ENCODE results near the gene XCL1. TPM values are rescaled to one million over a fixed set of nuclear protein-coding genes. Genes with fewer than 3 reads are reported as not detected.

Gene XCL1
- total RNA-seq, 1 donor from 2014 or later: not detected

DNA sequence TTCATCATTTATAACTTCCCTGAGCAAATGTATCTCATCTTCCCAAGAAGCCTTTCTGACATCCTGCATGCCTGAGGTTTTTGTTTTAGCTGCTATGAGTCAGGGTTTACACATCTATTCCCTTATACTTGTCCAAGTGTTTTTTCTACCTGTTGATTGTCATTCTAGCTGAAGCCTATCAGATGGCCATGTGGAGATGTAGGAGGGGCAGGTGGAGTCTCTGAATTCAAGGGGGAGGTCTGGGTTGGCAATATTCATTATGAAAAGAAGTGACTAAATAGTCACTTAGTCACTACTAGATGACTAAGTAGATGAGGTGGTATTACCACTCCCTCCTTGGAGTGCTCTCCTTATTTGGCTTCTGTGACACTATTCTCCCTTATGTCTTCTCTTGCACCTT, 52.4 kb downstream of the XCL1 start:
- Histone ChIP-seq H3K9me3 (no peaks in the 10 kb centered on the region), H3K27me3 (no peaks in the 10 kb centered on the region), H3K4me3 (no peak overlapping the region), H3K4me1 (no peaks in the 10 kb centered on the region), H3K27ac (no peak overlapping the region), H3K36me3 (no peaks in the 10 kb centered on the region)
- no peak for DNase-seq (ENCODE audit: extremely low spot score in 2 of 2)
- TF ChIP-seq POLR2A (IDR thresholded peaks at IDR 0.05) (no peak), POLR2AphosphoS5 (IDR thresholded peaks at IDR 0.05; ENCODE audit: insufficient read depth in 1 of 2, low read depth in 1 of 2) (peak in 1 of 2 donors; percentile 18)
- TF ChIP-seq, protein P1, sequence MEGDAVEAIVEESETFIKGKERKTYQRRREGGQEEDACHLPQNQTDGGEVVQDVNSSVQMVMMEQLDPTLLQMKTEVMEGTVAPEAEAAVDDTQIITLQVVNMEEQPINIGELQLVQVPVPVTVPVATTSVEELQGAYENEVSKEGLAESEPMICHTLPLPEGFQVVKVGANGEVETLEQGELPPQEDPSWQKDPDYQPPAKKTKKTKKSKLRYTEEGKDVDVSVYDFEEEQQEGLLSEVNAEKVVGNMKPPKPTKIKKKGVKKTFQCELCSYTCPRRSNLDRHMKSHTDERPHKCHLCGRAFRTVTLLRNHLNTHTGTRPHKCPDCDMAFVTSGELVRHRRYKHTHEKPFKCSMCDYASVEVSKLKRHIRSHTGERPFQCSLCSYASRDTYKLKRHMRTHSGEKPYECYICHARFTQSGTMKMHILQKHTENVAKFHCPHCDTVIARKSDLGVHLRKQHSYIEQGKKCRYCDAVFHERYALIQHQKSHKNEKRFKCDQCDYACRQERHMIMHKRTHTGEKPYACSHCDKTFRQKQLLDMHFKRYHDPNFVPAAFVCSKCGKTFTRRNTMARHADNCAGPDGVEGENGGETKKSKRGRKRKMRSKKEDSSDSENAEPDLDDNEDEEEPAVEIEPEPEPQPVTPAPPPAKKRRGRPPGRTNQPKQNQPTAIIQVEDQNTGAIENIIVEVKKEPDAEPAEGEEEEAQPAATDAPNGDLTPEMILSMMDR (IDR thresholded peaks at IDR 0.05): no peak
- intact Hi-C loops (cut with DNase I): no loop called here

GRCh38 chr1:168629466-168629865, 53.1 kb downstream of the XCL1 start:
- Histone ChIP-seq H3K4me1 (no peaks in the 10 kb centered on the region), H3K36me3 (no peaks in the 10 kb centered on the region), H3K4me3 (no peak overlapping the region), H3K9me3 (no peaks in the 10 kb centered on the region), H3K27me3 (no peaks in the 10 kb centered on the region), H3K27ac (no peak overlapping the region)
- no peak for DNase-seq (ENCODE audit: extremely low spot score in 2 of 2)
- TF ChIP-seq POLR2A (IDR thresholded peaks at IDR 0.05): no peak
- TF ChIP-seq, protein P1 (IDR thresholded peaks at IDR 0.05): no peak
- no peak for TF ChIP-seq POLR2AphosphoS5 (IDR thresholded peaks at IDR 0.05; ENCODE audit: insufficient read depth in 1 of 2, low read depth in 1 of 2)
- intact Hi-C loops (cut with DNase I): no loop called here

Other genes starting within 250 kb of the XCL1 start
- gene XCL2, start 32.6 kb upstream of the XCL1 start, total RNA-seq: not detected
- 154 TPM for gene DPT, start 152.6 kb downstream of the XCL1 start, total RNA-seq

All from vagina (tissue), 2 donors.